NCI-H2227 (cell line): ENCODE results near the gene HEPN1.

Source experiments
- DNase-seq: peaks from one replicate; lab custom pipeline; 2025; ENCODE audit not compliant: unreplicated experiment; lab: John Stamatoyannopoulos, UW

Gene HEPN1

GRCh38 chr11:124884869-124885479, 34.1 kb upstream of the HEPN1 start:
- no peak for DNase-seq

DNA sequence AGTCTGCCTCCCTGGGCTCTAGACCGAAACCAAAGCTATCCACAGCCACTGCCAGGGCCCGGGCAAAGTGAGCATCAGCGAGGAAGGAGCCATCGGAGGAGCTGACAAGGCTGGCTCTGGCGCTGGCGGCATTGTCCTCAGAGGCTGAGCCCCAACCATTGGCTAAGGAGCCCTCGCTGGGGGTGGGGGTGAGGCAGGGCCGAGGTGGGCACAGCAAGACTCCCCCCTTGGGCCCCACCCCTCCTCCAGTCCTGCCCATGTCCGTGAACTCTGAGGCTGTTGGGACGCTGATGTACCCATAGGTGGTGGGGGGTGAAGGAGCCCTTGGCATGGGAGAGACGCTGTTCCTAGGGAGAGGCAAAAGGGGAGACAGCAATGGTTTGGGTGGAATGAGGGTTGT, 32.6 kb upstream of the HEPN1 start:
- no peak for DNase-seq

DNA sequence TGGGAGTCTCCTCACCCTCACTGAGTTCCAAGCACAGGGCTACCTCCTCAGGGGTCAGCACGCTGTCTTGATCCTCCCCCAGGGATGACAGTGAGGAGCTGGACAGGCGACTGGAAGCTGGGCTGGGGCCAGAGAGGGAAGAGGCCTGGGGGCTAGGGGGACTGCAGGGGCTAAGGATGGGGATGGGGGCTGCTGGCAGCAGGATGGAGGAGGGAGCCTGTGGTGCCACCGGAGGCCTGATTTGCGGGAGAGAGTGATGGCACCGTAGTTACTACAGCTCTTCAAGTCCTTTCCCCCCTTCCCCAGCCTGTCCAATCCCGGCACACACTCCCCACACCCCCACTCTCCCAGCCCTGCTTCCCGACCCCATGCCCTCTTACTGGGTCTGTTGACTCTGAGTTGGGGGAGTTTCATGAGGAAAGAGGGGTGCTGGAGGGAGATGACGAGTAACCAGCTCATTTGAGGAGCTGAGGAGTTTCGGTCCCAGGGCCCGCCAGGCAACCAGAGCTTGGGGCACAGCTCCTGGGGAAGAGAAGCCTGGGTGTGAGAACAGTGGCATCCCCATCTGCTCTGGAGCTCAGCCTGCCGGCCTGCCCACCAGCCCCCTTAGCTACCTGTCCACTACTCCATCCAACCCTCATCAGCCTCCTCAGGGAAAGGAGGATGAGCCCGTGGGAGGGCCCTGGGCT, 31.9 kb upstream of the HEPN1 start:
- no peak for DNase-seq

GRCh38 chr11:124887667-124888013, 31.4 kb upstream of the HEPN1 start:
- DNase-seq, result no peak

DNA sequence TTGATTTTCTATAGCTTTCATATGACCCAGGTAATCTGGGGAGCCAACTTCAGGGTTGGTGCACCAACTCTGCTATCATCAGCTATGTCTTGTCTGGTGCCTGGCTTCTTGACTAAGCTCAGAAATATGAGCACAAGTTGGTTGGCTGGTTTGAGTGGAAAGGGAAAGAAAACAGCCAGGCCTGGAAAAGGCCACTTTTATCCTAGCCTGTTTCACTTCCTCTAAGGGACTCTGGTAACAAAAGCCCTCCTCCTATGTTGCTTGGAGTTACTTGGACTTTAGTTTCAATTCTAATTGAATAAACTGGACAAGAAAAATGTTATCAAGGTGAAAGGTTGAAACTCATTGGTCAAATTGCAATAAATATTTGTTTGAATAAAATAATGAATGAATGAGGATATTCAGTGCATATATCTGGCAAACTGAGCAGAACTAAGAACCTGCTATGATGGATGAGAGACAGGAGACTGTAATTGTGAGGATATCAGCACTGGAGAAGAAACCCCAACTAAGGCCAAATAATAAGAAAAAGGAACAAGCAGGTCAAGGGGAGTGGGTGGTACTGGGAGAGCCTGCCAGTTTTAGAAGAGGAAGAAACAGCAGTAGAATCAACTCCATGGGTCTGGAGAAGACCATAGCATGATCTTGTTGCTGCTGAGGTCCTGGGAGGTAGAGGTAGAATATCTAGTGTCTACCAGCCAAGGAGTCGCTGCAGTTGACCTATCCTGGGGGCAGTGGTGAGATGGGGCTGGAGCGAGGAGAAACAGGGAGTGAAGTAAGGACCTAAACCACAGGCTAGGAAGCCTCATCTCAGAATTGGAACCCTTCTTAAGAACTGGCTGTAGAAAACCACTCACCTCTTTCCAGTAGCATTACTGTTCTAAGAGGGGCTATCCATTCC, 29.6 kb upstream of the HEPN1 start:
- no peak for DNase-seq

DNA sequence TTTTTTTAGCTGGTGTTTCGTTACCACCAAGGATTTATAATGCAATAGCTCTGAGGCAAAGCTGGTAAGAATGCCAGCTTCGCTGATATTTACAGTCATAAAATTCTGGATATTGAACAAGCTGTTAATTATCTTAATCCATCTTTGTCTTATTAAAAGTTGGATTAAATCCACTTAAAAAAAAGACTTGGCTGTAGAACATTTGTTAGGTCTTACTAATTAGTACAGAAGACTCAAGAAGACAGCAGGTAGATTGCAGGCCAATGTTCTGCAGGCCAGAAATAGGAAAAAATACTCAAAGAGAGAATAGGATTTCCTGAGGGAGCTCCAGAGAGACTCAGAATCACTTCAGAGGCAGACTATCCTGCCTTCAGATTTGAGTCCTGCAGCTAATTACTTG, 28.9 kb upstream of the HEPN1 start:
- DNase-seq, result no peak

DNA sequence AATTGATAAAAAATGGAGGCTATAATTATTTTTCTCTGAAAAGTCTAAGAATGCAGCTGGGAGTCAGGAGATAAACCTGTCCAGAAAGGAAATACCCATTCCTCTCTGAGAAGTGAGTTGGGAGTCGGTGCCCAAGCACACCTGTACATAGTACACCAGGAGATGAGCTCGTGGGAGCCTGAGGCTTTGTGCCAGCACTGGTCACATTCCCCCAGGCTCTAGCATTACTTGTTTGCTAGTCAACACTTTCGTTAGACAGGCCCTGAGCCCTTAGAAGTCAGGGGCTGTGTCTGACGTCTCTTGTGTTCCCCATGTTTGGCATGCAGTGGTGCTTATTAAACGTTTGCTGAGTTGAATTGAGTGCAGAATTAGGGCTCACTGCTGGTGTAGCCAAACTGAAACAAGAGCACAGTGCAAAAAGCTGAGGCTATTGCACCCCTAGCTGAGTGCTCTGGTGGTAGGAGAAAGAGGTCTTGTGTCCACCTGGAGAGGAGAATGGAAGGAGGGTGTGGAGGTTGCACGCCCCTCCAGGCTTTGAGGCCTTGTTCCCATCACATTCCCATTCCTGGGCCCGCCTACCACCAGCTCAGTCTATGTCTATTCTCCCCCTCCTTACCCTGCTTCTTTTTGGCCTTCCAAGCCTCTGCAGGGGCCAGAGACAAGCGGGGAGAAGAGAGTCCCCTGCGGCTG, 28.2 kb upstream of the HEPN1 start:
- no peak for DNase-seq

DNA sequence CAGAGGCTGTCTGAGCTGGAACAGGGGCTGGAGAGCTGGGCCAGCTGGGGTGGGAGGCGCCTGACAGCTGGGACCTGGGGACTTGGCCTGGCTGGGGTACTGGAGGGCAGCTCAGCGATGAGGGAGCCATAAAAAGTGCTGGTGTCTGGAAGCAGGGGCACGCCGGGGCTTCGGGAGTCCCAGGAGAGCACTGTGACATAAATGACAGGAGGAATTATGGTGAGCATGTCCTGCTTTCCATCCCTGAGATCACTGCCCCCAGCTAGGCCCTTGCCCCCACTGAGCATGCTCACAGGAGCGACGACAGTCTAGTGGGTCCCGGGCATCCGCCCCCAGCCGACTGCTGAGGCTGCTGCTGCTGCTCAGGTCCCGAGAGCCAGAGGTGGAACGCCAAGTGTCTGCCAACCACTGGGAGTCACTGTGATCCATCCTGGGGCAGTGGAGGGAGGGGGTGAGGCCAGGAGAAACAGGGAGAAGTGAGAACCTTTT, 27.6 kb upstream of the HEPN1 start:
- no peak for DNase-seq

- DNase-seq, result no peak
Measured at GRCh38 chr11:124892146-124892545, 26.9 kb upstream of the HEPN1 start.

DNA sequence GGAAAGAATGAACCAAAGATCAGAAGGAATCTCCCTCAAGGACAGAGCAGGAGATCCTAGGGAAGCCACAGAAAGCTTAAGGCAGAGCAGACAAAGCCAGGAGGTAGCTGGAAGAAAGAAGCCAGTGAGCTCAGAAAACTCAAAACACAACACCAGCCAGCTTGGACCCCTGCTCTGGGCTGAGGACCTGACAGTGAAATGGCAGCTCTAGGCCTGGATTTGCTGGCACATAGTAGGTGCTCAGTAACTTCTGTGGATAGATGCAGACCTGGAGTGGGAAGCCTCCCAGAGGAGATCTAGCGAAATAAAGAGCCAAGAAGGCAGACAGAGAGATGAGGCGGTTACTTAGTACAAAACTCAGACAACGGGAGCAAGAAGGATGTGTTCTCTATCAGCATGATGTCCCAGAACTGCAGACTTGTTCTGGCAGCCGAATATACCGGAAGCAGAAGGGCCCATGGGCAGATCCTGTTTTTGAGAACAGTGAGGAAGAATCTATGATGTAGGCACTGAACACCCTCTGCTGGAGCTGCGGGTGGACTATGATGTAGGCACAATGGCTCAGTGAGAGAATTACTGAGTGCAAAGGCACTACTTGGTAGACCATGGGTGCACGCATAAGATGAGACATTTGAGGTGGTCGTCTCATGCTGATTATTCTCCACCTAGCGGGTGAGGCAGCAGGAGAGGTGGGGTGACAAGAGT, 26.1 kb upstream of the HEPN1 start:
- DNase-seq, result no peak

GRCh38 chr11:124893781-124894401, 25.2 kb upstream of the HEPN1 start:
- no peak for DNase-seq

DNA sequence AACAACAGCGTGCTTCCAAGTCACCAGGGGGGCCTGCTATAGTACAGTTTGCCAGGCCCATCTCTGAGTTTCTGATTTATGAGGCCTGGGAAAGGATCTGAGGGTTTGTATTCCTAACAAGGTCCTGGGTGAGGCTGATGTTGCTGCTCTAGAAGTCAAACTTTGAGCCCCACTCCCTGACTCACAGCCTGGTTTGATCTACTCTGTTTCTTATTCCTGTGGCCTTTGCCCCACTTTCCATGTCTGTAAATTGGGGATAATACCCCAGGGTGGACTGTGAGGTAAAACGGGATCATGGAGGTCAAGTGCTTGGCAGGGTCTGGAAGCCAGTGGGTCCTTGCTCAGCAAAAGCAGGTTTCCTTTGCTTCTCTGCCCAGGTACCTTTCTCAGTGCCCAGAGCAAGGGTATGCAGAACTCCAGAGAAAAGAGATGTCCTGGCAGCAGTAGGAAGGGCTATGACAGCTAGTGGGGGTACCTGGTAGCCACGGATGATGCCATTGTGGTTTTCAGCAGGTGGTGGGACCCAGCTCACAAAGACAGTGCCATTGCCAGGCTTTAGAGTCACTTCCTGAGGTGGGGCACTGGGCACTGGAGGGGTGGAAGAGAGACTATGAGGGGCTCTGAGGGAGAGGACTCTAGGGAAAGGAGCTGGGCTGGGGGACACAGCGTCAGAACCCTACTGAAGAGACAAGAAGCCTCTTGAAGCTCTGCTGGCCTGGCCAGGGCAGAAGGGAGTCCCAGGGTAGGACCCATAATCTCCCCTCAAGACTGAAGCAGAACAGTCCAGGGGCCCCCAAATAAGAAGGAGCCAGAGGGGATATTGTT, 24.2 kb upstream of the HEPN1 start:
- DNase-seq, result no peak

DNA sequence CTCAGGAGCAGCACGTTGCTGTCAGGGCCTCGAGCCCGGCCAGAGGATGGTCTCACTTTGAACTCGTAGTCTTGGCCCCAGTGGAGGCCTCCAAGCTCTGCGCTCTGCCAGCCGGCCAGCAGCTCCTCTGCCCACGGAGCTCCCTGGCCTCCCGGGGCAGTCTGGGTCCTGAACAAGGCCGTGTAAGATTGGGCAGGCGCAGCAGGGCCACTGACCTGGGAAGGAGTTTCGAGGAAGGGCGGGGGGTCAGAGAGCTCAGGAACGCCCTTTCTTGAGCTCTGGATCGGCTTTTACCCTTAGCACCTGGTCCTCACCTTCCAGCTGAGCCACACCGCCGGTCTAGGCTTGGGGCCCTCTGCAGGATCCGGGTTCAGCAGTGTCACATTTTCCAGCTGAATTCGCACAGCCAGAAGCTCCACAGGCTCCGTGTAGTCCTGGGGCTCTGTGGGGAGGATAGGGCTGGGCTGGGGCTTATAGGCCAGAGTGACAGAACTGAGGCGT, 23.5 kb upstream of the HEPN1 start:
- DNase-seq, result no peak

GRCh38 chr11:124896071-124896750, 22.8 kb upstream of the HEPN1 start:
- no peak for DNase-seq

DNA sequence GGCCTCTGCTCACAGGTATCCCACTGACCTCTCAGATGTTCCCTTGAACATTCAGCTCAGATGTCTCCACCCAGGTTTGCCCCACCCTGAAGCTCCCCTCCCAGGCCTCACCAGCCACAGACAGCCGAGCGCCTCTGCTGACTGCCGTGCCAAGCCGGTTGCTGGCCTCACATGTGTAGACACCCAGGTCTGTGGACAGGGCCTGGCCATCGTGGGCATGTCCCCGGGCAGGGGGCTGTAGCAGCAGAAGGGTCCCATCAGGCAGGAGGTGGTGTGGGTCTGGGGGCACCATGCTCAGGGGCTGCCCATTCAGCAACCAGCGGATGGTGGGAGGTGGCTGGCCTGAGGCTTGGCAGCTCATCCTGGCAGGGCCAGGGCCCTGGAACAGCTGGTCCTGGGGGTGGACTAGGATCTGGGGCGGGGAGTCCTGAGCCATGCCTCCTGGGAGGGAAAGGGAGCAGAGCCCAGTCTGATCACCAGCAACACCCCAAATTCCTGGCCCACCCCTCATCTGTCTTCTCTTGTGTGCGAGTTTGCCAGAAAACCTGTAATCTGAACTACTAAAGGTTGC, 22.1 kb upstream of the HEPN1 start:
- no peak for DNase-seq

GRCh38 chr11:124897674-124898262, 21.3 kb upstream of the HEPN1 start, which contains the start of gene ROBO4:
Gene ROBO4 (minus strand): TSS chr11:124897865. CDS start chr11:124897795, 70 bp downstream.
- no peak for DNase-seq

DNA sequence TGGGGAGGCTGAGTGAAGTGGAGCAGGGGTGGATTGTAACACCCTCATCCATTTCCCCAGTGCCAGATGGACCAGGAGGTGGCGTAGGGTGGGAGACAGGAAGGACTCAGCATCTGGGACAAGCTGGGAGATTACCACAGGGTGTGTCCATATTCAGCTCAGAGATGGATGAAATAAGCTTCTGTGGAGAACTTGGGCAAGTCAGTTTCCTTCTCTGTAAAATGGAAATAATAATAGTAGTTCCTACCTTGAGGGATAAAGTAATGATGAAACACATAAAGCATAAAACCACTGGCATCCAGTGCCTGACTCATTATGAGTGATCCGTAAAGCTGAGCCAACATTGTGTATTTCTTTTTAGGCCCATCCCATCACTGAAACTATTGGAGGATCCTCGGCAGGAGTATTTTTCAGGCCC, 20.8 kb upstream of the HEPN1 start:
- DNase-seq, result no peak

DNA sequence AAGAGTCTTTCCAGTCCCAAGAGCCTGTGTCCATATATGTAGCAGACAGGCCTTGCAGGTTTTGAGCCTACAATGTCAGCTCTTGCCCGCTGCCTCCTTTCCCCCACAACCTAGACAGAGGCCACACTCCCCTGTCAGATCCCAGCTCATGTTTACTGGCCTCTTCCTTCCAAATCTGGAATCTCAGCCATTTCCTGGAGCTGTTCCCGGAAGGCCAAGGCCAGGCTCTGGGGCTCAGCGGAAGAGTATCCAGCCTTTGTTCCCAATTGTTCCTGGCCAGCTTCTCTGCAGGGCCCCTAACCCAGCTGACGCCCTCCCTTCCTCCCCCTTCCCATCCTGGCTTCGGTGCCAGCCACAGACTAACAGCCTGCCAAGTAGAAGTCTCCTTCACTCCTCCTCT, 20.3 kb upstream of the HEPN1 start:
- DNase-seq, result no peak
